ENCODE data around the gene SEC14L3. TPM values are rescaled to one million over a fixed set of nuclear protein-coding genes. Genes with fewer than 3 reads are reported as not detected.

Gene SEC14L3
- polyA plus RNA-seq, 5 donors: 0.14 to 0.26 (median 0.21) TPM

DNA sequence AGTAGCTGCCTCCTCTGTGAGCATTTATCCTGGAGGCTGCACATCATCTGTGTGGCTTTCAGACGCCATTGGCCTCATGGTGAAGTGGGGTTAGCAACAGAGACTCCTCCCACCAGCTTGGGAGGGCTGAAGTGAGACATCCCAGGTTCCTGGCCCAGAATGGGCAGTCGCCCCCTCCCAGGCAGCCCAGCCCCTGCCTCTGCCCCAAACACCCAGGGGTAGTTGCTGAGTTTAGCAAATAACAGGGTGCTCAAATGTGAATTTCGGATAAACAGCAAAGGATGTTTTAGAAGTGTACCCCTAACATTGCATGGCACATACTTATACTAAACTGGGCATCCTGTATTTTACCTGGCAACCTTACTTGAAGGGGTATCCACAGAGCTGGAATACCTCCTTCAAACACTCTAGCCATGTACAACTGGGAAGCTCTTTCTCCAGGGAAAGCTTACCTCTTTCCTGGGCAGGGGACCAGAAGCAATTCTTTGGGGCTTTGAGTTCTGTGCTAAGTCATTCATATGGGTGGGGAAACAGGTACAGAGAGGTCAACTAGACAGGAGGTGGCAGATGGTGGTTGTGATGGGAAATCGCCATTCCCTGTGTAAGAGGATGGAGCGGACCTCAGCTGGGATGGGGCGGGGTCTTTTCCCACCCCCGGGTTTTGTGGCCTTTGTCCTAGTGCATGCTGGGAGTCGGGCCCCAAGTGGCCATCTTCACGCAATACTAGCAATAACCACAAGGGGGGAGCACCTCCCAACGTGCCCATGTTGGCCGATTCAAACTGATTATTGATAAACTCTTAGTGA lies 27.0 kb downstream of the SEC14L3 start:
- DNase-seq: no peak

DNA sequence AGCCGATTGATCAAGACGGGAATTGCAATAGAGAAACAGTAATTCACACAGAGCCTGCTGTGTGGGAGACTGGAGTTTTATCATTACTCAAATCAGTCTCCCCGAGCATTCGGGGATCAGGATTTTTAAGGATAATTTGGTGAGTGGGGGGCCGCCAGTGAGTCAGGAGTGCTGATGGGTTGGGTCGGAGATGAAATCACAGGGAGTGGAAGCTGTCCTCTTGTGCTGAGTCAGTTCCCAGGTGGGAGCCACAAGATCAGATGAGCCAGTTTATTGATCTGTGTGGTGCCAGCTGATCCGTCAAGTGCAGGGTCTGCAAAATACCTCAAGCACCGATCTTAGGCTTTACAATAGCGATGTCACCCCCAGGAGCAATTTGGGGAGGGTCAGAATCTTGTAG lies 30.7 kb downstream of the SEC14L3 start:
- DNase-seq: no peak

DNA sequence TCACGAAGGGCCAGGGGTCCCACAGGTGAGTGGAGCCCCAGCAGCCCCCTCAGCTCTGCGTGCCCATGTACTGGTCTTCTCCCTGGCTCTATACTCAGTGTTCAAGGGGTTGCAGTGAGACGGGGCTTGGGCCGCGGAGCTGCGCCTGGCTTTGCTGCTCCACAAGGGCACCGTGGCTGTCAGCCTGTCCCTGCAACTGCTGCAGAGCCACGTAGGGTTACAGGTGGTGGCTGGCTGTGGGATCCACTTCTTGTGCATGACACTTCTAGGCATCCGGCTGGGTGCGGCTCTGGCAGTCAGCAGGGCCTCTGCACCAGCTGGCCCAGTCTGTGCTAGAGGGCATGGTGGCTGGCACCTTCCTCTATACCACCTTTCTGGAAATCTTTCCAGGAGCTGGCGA lies 32.0 kb downstream of the SEC14L3 start:
- DNase-seq: no peak

DNA sequence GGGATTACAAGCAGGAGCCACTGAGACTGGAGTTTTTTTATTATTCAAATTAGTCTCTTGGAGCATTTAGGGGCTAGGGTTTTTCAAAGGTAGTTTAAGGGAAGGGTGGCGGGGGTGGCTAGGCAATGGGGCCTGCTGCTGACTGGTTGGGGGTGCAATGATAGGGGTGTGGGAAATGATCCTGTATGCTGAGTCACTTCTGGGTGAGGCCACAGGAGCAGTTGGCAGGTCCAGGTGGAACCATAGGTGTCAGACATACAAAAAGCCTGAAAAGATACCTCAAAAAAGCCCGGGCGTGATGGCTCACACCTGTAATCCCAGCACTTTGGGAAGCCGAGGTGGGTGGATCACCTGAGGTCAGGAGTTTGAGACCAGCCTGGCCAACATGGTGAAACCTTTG lies 32.6 kb downstream of the SEC14L3 start:
- no peak for DNase-seq

DNA sequence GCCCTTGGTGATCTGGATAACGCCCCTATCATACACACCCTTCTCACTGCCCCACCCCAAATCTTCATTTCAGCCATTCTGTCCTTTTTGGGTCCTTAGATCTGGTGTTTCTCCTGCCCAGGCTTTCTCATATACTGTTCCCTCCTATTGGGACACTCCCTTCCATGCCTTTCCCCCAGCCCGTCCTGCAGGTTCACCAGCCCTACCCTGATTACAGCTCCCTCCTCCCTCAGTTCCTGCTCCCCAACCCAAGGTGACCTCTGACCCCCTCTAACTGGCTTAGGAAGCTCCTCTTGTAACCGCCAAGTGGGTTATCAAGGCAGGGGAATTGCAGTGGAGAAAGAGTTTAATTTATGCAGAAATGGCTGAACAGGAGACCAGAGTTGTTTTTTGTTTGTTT lies 33.3 kb downstream of the SEC14L3 start:
- no peak for DNase-seq

DNA sequence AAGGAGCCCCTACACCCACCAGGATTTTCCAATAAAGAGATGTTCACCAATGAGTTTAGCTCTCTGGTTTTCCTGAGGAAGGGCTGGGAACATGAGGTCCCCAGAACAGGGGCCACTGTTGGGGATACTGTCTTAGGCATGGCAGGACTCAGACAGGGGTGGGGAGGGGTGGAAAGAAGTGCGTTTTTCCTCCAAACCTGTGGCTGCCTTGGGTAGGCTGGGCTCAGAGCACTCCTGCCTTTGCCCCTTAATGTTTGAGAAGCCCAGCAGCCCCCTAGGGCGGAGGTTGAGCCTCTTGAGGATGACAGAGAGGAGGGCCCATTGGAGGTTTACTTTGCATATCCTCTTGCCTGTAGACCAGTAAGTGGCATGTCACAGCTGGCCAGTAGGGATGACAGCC lies 35.6 kb downstream of the SEC14L3 start:
- DNase-seq: no peak

DNA sequence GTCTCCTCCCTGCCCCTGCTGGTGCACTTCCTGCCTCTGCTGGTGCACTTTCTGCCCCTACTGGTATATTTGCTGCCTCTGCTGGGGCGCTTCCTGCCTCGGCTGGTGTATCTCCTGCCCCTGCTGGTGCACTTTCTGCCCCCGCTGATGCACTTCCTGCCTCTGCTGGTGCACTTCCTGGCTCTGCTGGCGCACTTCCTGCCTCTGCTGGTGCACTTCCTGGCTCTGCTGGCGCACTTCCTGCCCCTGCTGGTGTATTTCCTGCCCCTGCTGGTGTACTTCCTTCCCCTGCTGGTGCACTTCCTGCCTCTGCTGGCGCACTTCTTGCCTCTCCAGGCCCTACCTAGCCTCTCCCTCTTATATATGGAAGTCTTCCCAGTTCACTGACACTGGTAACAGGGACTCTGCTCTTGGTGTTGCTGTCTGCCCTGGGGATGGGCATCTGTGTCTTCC lies 36.1 kb downstream of the SEC14L3 start:
- no peak for DNase-seq

DNA sequence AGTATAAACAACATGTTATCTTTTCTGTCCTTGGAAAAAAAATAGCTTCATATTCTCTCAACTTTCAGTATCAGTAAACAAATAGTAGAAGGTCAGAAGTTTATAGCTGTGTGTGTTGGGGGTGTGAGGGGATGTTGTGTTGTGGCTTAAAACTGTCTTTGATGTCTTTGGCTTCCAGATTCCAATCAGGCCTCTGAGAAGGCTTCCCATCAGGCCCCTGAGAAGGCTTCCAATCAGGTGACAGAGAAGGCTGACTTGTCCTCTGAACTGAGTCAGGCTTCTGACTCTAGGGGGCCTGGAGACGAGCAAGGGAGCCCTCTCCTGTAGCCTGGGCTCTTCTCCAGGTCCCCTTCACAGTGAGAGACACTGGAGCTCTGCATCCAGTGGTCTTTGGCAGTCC lies 37.0 kb downstream of the SEC14L3 start:
- DNase-seq: no peak

DNA sequence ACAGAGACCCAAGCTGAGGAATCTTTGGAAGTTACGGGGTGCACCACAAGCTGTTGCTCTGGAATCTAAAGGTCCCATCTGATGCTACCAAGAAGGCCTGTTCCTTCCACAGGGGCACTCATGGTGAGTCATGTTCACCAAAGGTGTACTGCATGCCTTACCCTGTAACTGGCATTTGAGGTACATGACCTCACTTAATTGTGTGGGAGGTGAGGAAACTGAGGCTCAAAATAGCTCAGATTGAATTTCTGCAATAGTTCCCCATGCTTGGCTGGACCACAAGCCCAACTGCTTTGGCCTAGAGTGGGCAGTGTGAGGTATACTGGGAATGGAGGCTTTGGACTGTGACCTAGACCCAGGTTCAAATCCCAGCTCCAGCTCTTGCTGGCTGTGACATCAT lies 38.0 kb downstream of the SEC14L3 start:
- no peak for DNase-seq

DNA sequence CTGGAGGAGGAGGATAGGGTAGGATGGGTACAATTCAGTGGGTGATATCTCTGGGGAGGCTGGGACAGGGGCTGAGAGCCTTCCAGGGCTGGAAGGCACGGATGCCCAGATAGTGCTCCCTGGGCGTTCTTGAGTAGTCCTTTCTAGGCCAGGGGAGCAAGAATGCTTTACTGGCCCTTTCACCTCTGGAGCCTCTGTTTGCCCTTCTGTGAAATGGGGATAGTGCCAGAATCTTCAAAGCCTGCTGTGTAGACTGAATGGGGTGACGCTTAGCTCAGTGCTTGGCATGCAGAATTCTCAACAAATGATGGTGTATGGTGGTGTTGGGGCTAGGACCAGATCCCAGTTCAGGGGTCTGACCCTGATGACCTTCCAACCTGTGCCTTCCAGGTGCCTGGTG lies 38.6 kb downstream of the SEC14L3 start:
- DNase-seq: no peak

DNA sequence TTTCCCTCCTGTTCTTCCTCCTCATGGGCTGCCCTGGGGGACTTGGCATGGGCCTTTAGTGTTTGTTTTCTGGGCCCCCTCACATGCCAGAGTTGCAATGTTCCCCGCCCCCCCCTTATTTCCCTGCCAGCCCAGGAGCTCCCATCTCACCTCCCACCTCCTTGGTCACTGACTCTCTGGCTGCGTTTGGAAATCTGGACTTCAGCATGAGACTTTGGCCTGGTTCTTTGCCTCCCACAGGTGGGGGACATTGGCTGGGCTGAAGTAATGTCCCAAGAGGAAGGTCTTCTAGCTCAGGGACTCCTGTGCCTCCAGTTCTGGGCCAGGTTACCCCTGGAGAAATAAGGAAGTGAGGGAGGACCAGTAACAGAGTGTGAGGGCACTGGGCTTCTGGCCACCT lies 39.3 kb downstream of the SEC14L3 start:
- DNase-seq: no peak

DNA sequence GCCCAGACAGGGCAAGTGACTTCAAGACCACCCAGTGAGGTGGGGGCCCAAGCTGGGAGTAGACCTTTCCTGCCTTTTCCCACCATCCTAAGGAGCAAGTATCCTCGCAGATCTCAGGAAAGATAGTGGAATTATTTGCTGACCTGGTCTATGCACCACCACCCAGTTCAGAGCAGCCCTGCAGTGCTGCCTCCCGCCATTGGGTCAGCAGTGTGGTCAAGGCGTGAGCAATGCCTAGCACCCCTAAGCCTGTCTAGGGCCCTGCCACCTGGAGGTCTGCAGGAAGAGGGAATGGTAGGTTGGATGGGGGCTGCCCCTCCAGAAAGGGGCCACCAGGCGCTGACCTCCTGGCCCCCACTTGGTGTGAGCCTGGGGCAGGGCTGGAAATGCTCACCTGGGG lies 39.7 kb downstream of the SEC14L3 start:
- no peak for DNase-seq

DNA sequence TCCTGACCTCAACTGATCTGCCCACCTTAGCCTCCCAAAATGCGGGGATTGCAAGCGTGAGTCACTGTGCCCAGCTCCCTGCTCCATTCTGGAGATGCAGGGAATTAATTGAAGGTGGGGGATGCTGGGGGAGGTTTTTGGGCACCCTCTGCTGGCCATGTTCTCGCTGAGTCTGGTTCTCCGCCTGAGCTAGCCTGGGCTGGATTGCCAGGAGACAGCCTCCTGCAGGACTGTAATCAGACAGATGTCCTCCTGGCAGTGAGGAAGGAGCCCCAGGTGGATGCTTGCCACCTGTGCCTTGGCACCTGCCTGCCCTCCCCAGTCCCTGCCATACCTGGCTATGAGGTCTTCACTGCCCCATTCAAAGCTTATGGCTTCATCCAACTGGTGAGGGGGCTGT lies 40.9 kb downstream of the SEC14L3 start:
- DNase-seq: no peak

DNA sequence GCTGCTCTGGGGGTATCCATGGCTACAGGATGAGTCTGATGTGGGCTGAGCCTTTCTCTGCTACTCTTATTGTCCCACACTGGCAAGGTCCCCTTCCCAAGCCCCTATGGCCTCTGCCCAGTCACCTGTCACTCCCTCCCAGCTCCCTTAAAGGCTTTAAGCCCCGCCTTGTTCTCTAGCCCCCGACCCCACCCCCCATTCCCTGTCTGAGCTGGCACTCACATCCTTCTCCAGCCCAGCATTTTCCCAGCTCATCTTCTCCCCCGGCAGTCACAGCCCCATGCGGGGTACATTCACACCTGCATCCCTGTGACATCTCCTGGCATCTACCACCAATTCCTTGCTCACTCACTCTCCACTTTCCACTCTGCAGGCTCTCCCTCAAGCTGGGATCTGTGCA lies 41.9 kb downstream of the SEC14L3 start:
- no peak for DNase-seq

DNA sequence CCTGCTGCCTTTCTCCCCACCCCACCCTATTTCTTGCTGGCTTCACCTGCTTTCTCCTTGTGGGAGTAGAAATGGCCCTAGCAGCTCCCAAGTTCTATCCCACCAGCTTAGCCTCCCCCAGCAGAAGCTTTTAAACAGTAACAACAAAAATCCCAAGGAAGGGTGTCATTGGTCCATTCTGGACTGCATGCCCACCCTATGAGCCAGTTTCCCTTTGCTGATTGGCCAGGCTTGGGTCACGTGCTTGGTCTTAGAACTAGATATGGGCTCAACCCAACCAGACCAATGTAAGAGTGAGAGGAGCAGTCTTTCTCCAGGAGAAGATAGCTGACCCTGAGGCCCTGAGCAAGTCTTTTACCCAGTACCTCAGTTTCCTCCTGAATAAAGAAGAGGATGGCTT lies 43.9 kb downstream of the SEC14L3 start:
- no peak for DNase-seq

DNA sequence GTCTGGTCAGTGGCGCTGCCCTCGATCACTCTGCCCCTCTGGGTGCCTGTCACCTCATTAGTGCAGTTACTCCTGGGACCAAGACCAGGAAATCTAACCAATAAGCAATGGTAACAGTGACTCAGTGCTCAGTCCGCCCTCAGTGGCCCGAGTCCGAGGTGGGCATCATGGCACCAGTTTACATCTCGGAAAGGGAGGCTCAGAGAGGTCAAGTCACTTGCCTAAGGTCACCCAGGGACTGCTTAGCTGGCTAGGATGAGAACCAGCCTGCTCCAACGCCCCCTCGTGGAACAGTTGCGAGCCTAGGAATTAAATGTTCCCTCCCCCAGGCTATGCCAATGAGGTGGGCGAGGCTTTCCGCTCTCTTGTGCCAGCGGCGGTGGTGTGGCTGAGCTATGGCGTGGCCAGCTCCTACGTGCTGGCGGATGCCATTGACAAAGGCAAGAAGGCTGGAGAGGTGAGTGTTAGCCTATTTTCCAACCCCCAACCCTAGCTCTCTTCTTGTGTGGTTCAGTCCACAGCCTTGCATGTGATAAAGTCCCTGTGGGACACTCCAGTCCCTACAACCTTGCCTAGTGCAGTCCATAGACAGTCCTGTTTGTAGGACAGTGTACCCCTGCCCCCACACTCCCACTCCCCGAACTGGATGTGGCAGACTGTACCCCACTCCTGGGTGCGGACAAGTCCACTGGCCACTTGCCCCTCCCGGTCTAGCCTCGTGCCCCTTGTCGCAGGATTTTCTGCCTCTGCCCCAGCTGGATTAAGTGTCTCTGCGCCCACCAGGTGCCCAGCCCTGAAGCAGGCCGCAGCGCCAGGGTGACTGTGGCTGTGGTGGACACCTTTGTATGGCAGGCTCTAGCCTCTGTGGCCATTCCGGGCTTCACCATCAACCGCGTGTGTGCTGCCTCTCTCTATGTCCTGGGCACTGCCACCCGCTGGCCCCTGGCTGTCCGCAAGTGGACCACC lies 45.1 kb downstream of the SEC14L3 start:
- peak; percentile 55 to 59 for DNase-seq

DNA sequence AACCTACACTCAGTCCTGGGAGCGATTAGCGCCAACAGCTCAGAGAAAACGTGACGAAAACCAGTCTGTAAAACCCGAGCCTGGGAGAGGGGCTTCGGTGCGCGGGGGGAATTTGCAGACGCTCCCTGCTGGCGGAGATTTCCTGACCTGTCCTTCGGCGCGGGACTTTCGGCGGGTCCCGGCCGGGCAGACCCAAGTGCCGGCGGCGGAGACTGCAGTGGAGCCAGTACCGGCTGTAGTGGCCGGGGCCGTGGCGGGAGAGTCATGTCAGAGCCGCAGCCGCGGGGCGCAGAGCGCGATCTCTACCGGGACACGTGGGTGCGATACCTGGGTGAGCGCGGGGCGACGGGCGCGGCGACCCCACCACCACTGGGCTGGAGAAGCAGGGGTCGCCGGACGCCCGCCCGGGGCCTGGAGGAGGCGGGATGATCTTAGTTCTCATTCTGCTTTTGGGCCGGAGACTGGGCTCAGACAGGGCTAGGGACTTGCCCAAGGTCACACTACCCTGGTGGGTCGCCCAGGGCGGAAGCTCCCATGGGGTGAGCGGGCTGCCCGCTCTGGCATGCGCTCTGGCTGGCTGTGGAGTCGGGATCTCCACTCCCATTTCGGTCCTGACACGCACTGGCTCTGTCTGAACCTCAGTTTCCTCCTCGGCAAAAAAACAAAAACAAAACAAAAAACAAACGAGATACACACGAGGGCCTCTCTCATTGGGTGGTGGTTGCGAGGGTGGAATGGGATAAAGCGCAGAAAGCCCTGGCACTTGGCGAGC lies 46.0 kb downstream of the SEC14L3 start, which contains the start of gene MTFP1:
TSS of gene MTFP1 (plus strand) at position 153 of the 772 bp plus-strand sequence. CDS start at position 265, 112 bp downstream.
- peak; percentile 61 to 62 for DNase-seq

DNA sequence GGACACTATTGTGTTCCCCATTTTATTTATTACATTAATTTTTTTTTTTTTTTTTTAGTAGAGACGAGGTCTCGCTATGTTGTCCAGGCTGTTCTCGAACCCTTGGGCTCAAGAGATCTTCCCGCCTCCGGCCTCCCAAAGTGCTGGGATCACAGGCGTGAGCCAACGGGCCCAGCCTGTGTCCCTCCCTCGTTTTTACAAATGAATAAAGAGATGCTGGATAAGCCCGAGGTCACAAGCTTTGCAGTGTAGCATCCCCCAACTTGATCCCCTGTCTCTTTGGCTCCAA lies 46.5 kb downstream of the SEC14L3 start:
- DNase-seq: no peak

DNA sequence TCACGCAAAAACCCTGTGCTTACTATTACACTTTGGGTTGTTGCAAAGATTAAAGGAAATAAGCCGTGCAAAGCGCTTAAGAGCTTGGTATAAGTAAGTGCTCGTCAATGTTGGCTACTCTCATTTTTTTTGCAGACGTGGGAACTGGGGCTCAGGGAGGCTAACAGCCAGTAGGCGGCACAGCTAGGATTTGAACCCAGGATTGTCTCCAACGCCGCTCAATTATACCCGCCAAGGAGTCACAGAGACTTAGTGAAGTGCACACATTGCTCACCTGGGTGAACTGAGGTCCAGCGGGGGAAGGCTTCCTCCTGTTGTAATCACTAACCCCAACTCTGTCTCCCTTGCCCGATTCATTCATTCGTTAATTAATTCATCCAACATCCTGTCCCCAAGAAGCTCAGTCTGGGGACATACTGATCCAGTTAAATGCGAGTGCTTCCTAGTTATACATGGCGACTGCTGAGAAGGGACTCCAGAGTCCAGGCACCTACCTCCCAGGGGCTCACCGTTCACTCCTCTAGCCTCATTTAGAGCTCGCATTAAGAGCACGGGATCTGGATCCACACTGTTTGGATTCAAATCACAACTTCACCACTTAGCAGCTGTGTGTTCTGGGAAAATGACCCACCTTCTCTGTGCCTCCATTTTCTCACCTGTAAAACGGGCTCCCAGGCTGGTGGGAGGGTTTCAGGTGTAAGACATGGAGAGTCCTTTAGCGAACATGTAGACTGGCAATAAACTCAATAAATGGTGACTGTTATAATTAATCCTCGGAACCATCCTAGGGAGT lies 47.1 kb downstream of the SEC14L3 start:
- DNase-seq: no peak

DNA sequence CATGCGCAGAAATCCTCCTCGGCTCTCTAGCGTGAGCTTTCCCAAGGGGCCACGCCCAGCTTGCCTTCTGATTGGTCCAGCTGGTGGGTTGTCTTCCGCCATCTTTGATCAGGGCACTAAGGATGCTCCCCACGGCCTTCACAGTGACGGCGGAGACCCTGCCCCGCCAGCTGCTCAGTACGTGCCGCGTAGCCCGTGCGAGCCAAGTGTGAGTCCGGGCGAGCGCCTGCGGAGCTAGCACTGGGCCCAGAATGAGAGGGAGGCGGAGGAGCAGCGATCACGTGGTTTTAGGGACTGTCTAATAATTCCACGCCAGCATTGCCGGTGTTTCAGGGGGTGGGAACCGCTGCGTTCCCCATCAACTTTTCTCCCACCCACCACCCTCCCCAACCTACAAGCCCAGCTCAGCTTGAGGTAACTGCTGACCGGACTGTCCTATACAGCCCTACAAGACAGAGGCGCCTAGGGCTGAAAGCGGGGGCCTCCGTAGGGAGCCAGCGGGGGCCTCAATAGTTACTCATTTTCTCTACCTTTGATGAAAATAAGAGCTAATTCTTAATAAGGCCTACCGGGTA lies 47.8 kb downstream of the SEC14L3 start:
- peak; percentile 100 for DNase-seq
